ENCODE measurements around the gene PEX3.

The PEX3 gene

DNA sequence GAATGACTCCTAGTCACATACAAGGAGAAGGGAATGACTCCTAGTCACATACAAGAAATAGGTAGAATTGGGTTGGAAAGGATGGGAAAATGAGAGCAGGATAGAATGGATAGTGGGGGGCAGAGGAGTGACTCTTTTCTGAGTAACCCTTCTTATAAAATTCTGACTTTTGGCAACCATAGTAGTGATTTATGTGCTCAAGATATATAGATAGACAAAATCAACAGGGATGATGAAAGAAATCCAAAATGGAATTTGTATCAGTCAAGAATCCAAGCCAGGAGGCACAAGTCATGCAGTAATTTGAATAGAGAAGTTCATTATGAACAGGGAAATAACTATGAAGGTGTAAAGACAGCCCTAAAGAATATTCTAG lies 41.8 kb upstream of the PEX3 start:
- Histone ChIP-seq H3K4me3 (ENCODE audit: low read length in 2 of 2) (no peak overlapping the region), H3K36me3 (replicated peaks in 1 of 2; ENCODE audit: control insufficient read depth in 2 of 2, insufficient read depth in 2 of 2, low read length in 2 of 2) (no peaks in the 10 kb centered on the region), H3K14ac (ENCODE audit: low read length) (no peak overlapping the region), H3K4me1 (ENCODE audit: control insufficient read depth in 2 of 2, insufficient read depth in 1 of 2, low read depth in 1 of 2, low read length in 2 of 2) (peaks cover 0 to 2% of the 10 kb centered on the region in 2 donors), H4K8ac (ENCODE audit: low read depth, low read length) (no peak overlapping the region), H2BK120ac (ENCODE audit: low read depth, low read length) (no peak overlapping the region), H2BK12ac (ENCODE audit: low read length) (no peak overlapping the region), H2BK5ac (ENCODE audit: low read length) (no peak overlapping the region), H3K4ac (ENCODE audit: low read length) (no peak overlapping the region), H4K91ac (ENCODE audit: low read depth, low read length, poor library complexity) (no peak overlapping the region), H3K4me2 (ENCODE audit: insufficient read depth, low read length, poor library complexity, severe bottlenecking) (no peak overlapping the region), H3K23ac (ENCODE audit: low read depth, low read length, poor library complexity) (no peak overlapping the region), H3K9me3 (replicated peaks in 1 of 2; ENCODE audit: control insufficient read depth in 2 of 2, insufficient read depth in 1 of 2, low read depth in 1 of 2, low read length in 2 of 2) (no peaks in the 10 kb centered on the region), H3K27ac (replicated peaks; ENCODE audit: low read length) (no peak overlapping the region), H2AK5ac (ENCODE audit: low read depth, low read length) (no peak overlapping the region), H2BK15ac (ENCODE audit: low read length) (no peak overlapping the region), H3K18ac (ENCODE audit: low read length) (no peak overlapping the region), H3K9ac (ENCODE audit: low read depth, low read length, poor library complexity) (no peak overlapping the region), H3K79me1 (ENCODE audit: low read depth, low read length) (no peaks in the 10 kb centered on the region), H3K27me3 (ENCODE audit: control insufficient read depth in 3 of 3, insufficient read depth in 3 of 3, low read depth in 1 of 3, low read length in 3 of 3) (no peaks in the 10 kb centered on the region), H2AFZ (ENCODE audit: low read length) (no peak overlapping the region)
- DNase-seq (ENCODE audit: low spot score) = no peak

DNA sequence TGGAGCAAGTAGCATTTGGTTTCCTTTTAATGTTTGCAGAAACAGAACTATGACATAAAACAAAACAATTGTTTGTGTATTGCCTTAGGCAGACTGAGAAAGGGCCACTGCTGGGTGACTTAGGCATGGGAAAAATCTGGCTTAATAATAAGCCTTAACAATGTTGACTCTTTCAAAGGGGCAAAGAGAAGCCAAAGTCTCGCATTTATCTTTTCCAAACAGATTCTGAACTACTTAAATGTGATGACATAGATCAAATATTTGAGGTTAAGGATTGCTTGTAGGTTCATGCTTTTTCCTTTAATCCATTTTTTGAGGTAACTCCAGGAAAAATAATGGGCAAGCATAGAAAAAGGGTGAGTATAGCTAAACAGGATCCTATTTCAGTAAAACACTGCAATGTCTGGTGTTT lies 39.7 kb upstream of the PEX3 start:
- H3K23ac ChIP-seq (ENCODE audit: low read depth, low read length, poor library complexity) = no peak overlapping the region
- WGBS, 2 donors (ENCODE audit: extremely low coverage in 2 of 2, insufficient read length in 2 of 2, insufficient replicate concordance in 1 of 2) = no CpG with 5 or more reads among the region's 1 CpG
- H3K14ac ChIP-seq (ENCODE audit: low read length) = no peak overlapping the region
- H3K79me1 ChIP-seq (ENCODE audit: low read depth, low read length) = no peaks in the 10 kb centered on the region
- no peaks in the 10 kb centered on the region for H3K27me3 ChIP-seq (ENCODE audit: control insufficient read depth in 3 of 3, insufficient read depth in 3 of 3, low read depth in 1 of 3, low read length in 3 of 3)
- no peak overlapping the region for H2BK5ac ChIP-seq (ENCODE audit: low read length)
- no peaks in the 10 kb centered on the region for H3K9me3 ChIP-seq (replicated peaks in 1 of 2; ENCODE audit: control insufficient read depth in 2 of 2, insufficient read depth in 1 of 2, low read depth in 1 of 2, low read length in 2 of 2)
- no peak overlapping the region for H4K8ac ChIP-seq (ENCODE audit: low read depth, low read length)
- no peaks in the 10 kb centered on the region for H3K36me3 ChIP-seq (replicated peaks in 1 of 2; ENCODE audit: control insufficient read depth in 2 of 2, insufficient read depth in 2 of 2, low read length in 2 of 2)
- no peak for DNase-seq (ENCODE audit: low spot score)
- H3K18ac ChIP-seq (ENCODE audit: low read length) = no peak overlapping the region
- H2BK12ac ChIP-seq (ENCODE audit: low read length) = no peak overlapping the region
- H3K9ac ChIP-seq (ENCODE audit: low read depth, low read length, poor library complexity) = no peak overlapping the region
- no peak overlapping the region for H2BK120ac ChIP-seq (ENCODE audit: low read depth, low read length)
- no peak overlapping the region for H3K4me3 ChIP-seq (ENCODE audit: low read length in 2 of 2)
- H2AFZ ChIP-seq (ENCODE audit: low read length) = no peak overlapping the region
- H2BK15ac ChIP-seq (ENCODE audit: low read length) = no peak overlapping the region
- H4K91ac ChIP-seq (ENCODE audit: low read depth, low read length, poor library complexity) = no peak overlapping the region
- no peak overlapping the region for H3K27ac ChIP-seq (replicated peaks; ENCODE audit: low read length)
- H2AK5ac ChIP-seq (ENCODE audit: low read depth, low read length) = no peak overlapping the region
- H3K4me1 ChIP-seq (ENCODE audit: control insufficient read depth in 2 of 2, insufficient read depth in 1 of 2, low read depth in 1 of 2, low read length in 2 of 2) = peaks cover 0 to 2% of the 10 kb centered on the region in 2 donors
- H3K4ac ChIP-seq (ENCODE audit: low read length) = no peak overlapping the region
- H3K4me2 ChIP-seq (ENCODE audit: insufficient read depth, low read length, poor library complexity, severe bottlenecking) = no peak overlapping the region

GRCh38 chr6:143414769-143415168 lies 35.8 kb upstream of the PEX3 start:
- Histone ChIP-seq H3K4me3 (ENCODE audit: low read length in 2 of 2) (no peak overlapping the region), H4K91ac (ENCODE audit: low read depth, low read length, poor library complexity) (no peak overlapping the region), H3K4ac (ENCODE audit: low read length) (no peak overlapping the region), H3K18ac (ENCODE audit: low read length) (no peak overlapping the region), H2BK15ac (ENCODE audit: low read length) (no peak overlapping the region), H3K4me2 (ENCODE audit: insufficient read depth, low read length, poor library complexity, severe bottlenecking) (no peak overlapping the region), H2BK120ac (ENCODE audit: low read depth, low read length) (no peak overlapping the region), H4K8ac (ENCODE audit: low read depth, low read length) (no peak overlapping the region), H3K23ac (ENCODE audit: low read depth, low read length, poor library complexity) (no peak overlapping the region), H3K9me3 (replicated peaks in 1 of 2; ENCODE audit: control insufficient read depth in 2 of 2, insufficient read depth in 1 of 2, low read depth in 1 of 2, low read length in 2 of 2) (no peaks in the 10 kb centered on the region), H3K4me1 (ENCODE audit: control insufficient read depth in 2 of 2, insufficient read depth in 1 of 2, low read depth in 1 of 2, low read length in 2 of 2) (peaks cover 0 to 2% of the 10 kb centered on the region in 2 donors), H3K14ac (ENCODE audit: low read length) (no peak overlapping the region), H3K36me3 (replicated peaks in 1 of 2; ENCODE audit: control insufficient read depth in 2 of 2, insufficient read depth in 2 of 2, low read length in 2 of 2) (no peaks in the 10 kb centered on the region), H2BK5ac (ENCODE audit: low read length) (no peak overlapping the region), H3K79me1 (ENCODE audit: low read depth, low read length) (no peaks in the 10 kb centered on the region), H2BK12ac (ENCODE audit: low read length) (no peak overlapping the region), H2AFZ (ENCODE audit: low read length) (no peak overlapping the region), H3K9ac (ENCODE audit: low read depth, low read length, poor library complexity) (no peak overlapping the region), H3K27me3 (ENCODE audit: control insufficient read depth in 3 of 3, insufficient read depth in 3 of 3, low read depth in 1 of 3, low read length in 3 of 3) (no peaks in the 10 kb centered on the region), H3K27ac (replicated peaks; ENCODE audit: low read length) (no peak overlapping the region), H2AK5ac (ENCODE audit: low read depth, low read length) (no peak overlapping the region)
- WGBS, 2 donors (ENCODE audit: extremely low coverage in 2 of 2, insufficient read length in 2 of 2, insufficient replicate concordance in 1 of 2) = no CpG with 5 or more reads among the region's 3 CpGs
- DNase-seq (ENCODE audit: low spot score) = no peak

DNA sequence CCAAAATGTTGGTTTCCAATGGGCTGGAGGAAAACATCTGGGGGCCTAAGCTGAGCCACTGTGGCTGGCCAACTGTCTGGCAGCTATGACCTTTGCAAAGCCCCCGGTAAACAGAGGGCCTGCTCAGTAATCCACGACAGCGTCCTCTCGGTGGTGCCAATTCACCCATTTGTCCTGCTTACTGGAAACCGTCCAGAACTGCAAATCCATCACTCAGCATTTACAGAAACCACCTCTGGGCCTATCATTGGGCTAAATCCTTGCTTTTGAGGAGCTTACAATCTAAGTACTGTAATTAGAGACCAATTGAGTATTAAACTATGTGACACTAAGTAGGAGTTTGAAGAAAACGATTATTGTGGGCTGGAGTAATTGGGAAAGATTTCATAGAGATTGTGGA lies 31.1 kb upstream of the PEX3 start:
- H3K79me1 ChIP-seq (ENCODE audit: low read depth, low read length) = no peaks in the 10 kb centered on the region
- H2BK12ac ChIP-seq (ENCODE audit: low read length) = no peak overlapping the region
- no peaks in the 10 kb centered on the region for H3K9me3 ChIP-seq (replicated peaks in 1 of 2; ENCODE audit: control insufficient read depth in 2 of 2, insufficient read depth in 1 of 2, low read depth in 1 of 2, low read length in 2 of 2)
- H4K8ac ChIP-seq (ENCODE audit: low read depth, low read length) = no peak overlapping the region
- H3K4me2 ChIP-seq (ENCODE audit: insufficient read depth, low read length, poor library complexity, severe bottlenecking) = no peak overlapping the region
- H3K18ac ChIP-seq (ENCODE audit: low read length) = no peak overlapping the region
- 100% methylated on average over 1 of the region's 6 CpGs; no CpG with 5 or more reads in 1 of the 2 donors for WGBS, 2 donors (ENCODE audit: extremely low coverage in 2 of 2, insufficient read length in 2 of 2, insufficient replicate concordance in 1 of 2)
- H2BK120ac ChIP-seq (ENCODE audit: low read depth, low read length) = no peak overlapping the region
- no peak overlapping the region for H2BK15ac ChIP-seq (ENCODE audit: low read length)
- H2AFZ ChIP-seq (ENCODE audit: low read length) = no peak overlapping the region
- no peak overlapping the region for H3K4me3 ChIP-seq (ENCODE audit: low read length in 2 of 2)
- no peak for DNase-seq (ENCODE audit: low spot score)
- no peaks in the 10 kb centered on the region for H3K4me1 ChIP-seq (ENCODE audit: control insufficient read depth in 2 of 2, insufficient read depth in 1 of 2, low read depth in 1 of 2, low read length in 2 of 2)
- H3K4ac ChIP-seq (ENCODE audit: low read length) = no peak overlapping the region
- no peak overlapping the region for H2BK5ac ChIP-seq (ENCODE audit: low read length)
- no peak overlapping the region for H3K9ac ChIP-seq (ENCODE audit: low read depth, low read length, poor library complexity)
- no peak overlapping the region for H3K14ac ChIP-seq (ENCODE audit: low read length)
- H3K27ac ChIP-seq (replicated peaks; ENCODE audit: low read length) = no peak overlapping the region
- no peaks in the 10 kb centered on the region for H3K36me3 ChIP-seq (replicated peaks in 1 of 2; ENCODE audit: control insufficient read depth in 2 of 2, insufficient read depth in 2 of 2, low read length in 2 of 2)
- H4K91ac ChIP-seq (ENCODE audit: low read depth, low read length, poor library complexity) = no peak overlapping the region
- H3K23ac ChIP-seq (ENCODE audit: low read depth, low read length, poor library complexity) = no peak overlapping the region
- H3K27me3 ChIP-seq (ENCODE audit: control insufficient read depth in 3 of 3, insufficient read depth in 3 of 3, low read depth in 1 of 3, low read length in 3 of 3) = no peaks in the 10 kb centered on the region
- H2AK5ac ChIP-seq (ENCODE audit: low read depth, low read length) = no peak overlapping the region

All from neuronal stem cell (in vitro differentiated cells).